Kasumi-1 (cell line): ENCODE measurements around the gene ZNF107.

ENCODE experiments used
- DNase-seq, 2 experiments: peaks; one replicate each; lab custom pipeline; 2025; lab: John Stamatoyannopoulos, UW

Gene ZNF107

GRCh38 chr7:64665980-64666662, at the start of gene ZNF107:
Gene ZNF107, plus strand, starts transcription at chr7:64666133. Its CDS starts 150 bp downstream, at chr7:64666283.
- DNase-seq, result peak; percentile 97

- DNase-seq, result peak; percentile 74 to 78
These were observed 47.0 kb upstream of the ZNF107 start for GRCh38 chr7:64618785-64619456.

- DNase-seq, result no peak
These were observed 46.2 kb upstream of the ZNF107 start for GRCh38 chr7:64619705-64620104.

- DNase-seq, result no peak
These were observed 44.3 kb upstream of the ZNF107 start for GRCh38 chr7:64621656-64622055.

- DNase-seq, result peak; percentile 32 to 52
These were observed 40.5 kb upstream of the ZNF107 start for GRCh38 chr7:64625114-64626082.

GRCh38 chr7:64626083-64626469, 39.9 kb upstream of the ZNF107 start:
- no peak for DNase-seq

GRCh38 chr7:64626557-64626956, 39.4 kb upstream of the ZNF107 start:
- no peak for DNase-seq

- no peak for DNase-seq
These were observed 37.7 kb upstream of the ZNF107 start for GRCh38 chr7:64628192-64628591.

GRCh38 chr7:64628721-64629120, 37.2 kb upstream of the ZNF107 start:
- DNase-seq, result no peak

GRCh38 chr7:64630496-64630895, 35.4 kb upstream of the ZNF107 start:
- DNase-seq, result peak; percentile 54 to 56

GRCh38 chr7:64632029-64632428, 33.9 kb upstream of the ZNF107 start:
- DNase-seq, result no peak

GRCh38 chr7:64633401-64633800, 32.5 kb upstream of the ZNF107 start:
- DNase-seq, result no peak

GRCh38 chr7:64634406-64635062, 31.4 kb upstream of the ZNF107 start:
- DNase-seq, result no peak

GRCh38 chr7:64636386-64636785, 29.5 kb upstream of the ZNF107 start:
- no peak for DNase-seq

- no peak for DNase-seq
These were observed 28.1 kb upstream of the ZNF107 start for GRCh38 chr7:64637521-64638445.

- no peak for DNase-seq
These were observed 27.1 kb upstream of the ZNF107 start for GRCh38 chr7:64638822-64639221.

GRCh38 chr7:64639267-64640001, 26.5 kb upstream of the ZNF107 start:
- no peak for DNase-seq

- DNase-seq, result no peak
These were observed 25.4 kb upstream of the ZNF107 start for GRCh38 chr7:64640504-64640903.

- DNase-seq, result no peak
These were observed 23.9 kb upstream of the ZNF107 start for GRCh38 chr7:64642046-64642445.

- DNase-seq, result no peak
These were observed 23.1 kb upstream of the ZNF107 start for GRCh38 chr7:64642875-64643274.
